Fibroblast of lung (primary cell): Measurements from ENCODE around the gene C1orf50. TPM values are rescaled to one million over a fixed set of nuclear protein-coding genes. Genes with fewer than 3 reads are reported as not detected.

ENCODE experiments used
- polyA plus RNA-seq, 2 donors: library from polyadenylated mRNA; depleted of rRNA in 1 of 2; stranded (reverse) in 1 of 2; unstranded in 1 of 2; fragments of >200 nt; gene quantifications; 2 replicates each; pipeline ENCODE4 v1.2.1, GENCODE V29; 2011 to 2012; ENCODE audit warnings: missing spikeins in 1 of 2
- total RNA-seq: library from RNA; depleted of rRNA; stranded (reverse); fragments of >200 nt; gene quantifications from 2 replicates; pipeline ENCODE4 v1.2.1, GENCODE V29; 2014

C1orf50 gene
- total and polyA plus RNA-seq, 2 donors (not counting 1 experiment from before 2014, with no cell fraction given) = 5.9 to 9.5 TPM

Other genes with a start within 250 kb of the C1orf50 start
- gene PPIH, start 108.8 kb upstream of the C1orf50 start, total RNA-seq = 13.1 and 19.0 TPM in 2 replicates
- gene PPIH, start 108.8 kb upstream of the C1orf50 start, polyA plus RNA-seq = 32.3 and 56.5 TPM in 2 replicates
- gene YBX1, start 84.8 kb upstream of the C1orf50 start, total RNA-seq = 500 and 795 TPM in 2 replicates
- 799 and 1,134 TPM in 2 replicates for gene YBX1, start 84.8 kb upstream of the C1orf50 start, polyA plus RNA-seq
- not detected in 2 replicates for gene CLDN19, start 27.0 kb upstream of the C1orf50 start, total RNA-seq
- gene CLDN19, start 27.0 kb upstream of the C1orf50 start, polyA plus RNA-seq = not detected in 2 replicates
- 56.8 and 68.5 TPM in 2 replicates for gene P3H1, start 221 bp upstream of the C1orf50 start, total RNA-seq
- gene P3H1, start 221 bp upstream of the C1orf50 start, polyA plus RNA-seq = 87.6 and 108 TPM in 2 replicates
- gene TMEM269, start 17.7 kb downstream of the C1orf50 start, total RNA-seq = 0.17 TPM in 1 of 2 replicates, not detected in the other
- 0.06 and 0.10 TPM in 2 replicates for gene TMEM269, start 17.7 kb downstream of the C1orf50 start, polyA plus RNA-seq
- 17.2 and 37.2 TPM in 2 replicates for gene ERMAP, start 49.9 kb downstream of the C1orf50 start, total RNA-seq
- gene ERMAP, start 49.9 kb downstream of the C1orf50 start, polyA plus RNA-seq = 16.3 and 19.4 TPM in 2 replicates
- 21.6 and 24.9 TPM in 2 replicates for gene SVBP, start 50.1 kb downstream of the C1orf50 start, total RNA-seq
- 20.9 and 33.4 TPM in 2 replicates for gene SVBP, start 50.1 kb downstream of the C1orf50 start, polyA plus RNA-seq
- gene ZNF691, start 79.4 kb downstream of the C1orf50 start, total RNA-seq = 9.0 and 11.1 TPM in 2 replicates
- 5.8 TPM in 2 replicates for gene ZNF691, start 79.4 kb downstream of the C1orf50 start, polyA plus RNA-seq
- 17.2 and 56.5 TPM in 2 replicates for gene SLC2A1, start 191.6 kb downstream of the C1orf50 start, total RNA-seq
- gene SLC2A1, start 191.6 kb downstream of the C1orf50 start, polyA plus RNA-seq = 29.5 and 29.9 TPM in 2 replicates